WERI-Rb-1 (cell line): Measurements from ENCODE around the gene FRS3.

ENCODE experiments used
- DNase-seq: peaks from one replicate; pipeline ENCODE4 v3.0.0-alpha.2; 2020
- H3K27ac ChIP-seq: fragments of 250-450 bp; sonication (Bioruptor Pico); 2 replicates; pipeline ENCODE4 v1.5.1; 2020; ENCODE audit warnings: mild to moderate bottlenecking, moderate library complexity
- H3K27me3 ChIP-seq: fragments of 250-450 bp; sonication (Bioruptor Pico); 2 replicates; pipeline ENCODE4 v1.5.1; 2021; ENCODE audit warnings: mild to moderate bottlenecking, low read depth, moderate library complexity; ENCODE audit not compliant: insufficient read depth, severe bottlenecking
- H3K36me3 ChIP-seq: fragments of 250-450 bp; sonication (Bioruptor Pico); 2 replicates; pipeline ENCODE4 v1.5.1; 2020; ENCODE audit warnings: mild to moderate bottlenecking, moderate library complexity
- H3K4me3 ChIP-seq: 2 replicates; pipeline ENCODE4 v1.5.1; 2011; ENCODE audit warnings: low read depth, mild to moderate bottlenecking, control low read depth, low read length
- H3K9me3 ChIP-seq: fragments of 250-450 bp; sonication (Bioruptor Pico); 2 replicates; pipeline ENCODE4 v1.5.1; 2021; ENCODE audit warnings: mild to moderate bottlenecking, moderate library complexity; ENCODE audit not compliant: severe bottlenecking
- CTCF ChIP-seq: IDR thresholded peaks from 2 replicates; pipeline ENCODE4 v1.5.1; 2011; ENCODE audit warnings: low read depth, mild to moderate bottlenecking, control low read depth, inconsistent platforms, low read length

Gene FRS3

GRCh38 chr6:41755895-41756294 lies 23.8 kb downstream of the FRS3 start:
- TF ChIP-seq CTCF: no peak
- no peak for DNase-seq
- Histone ChIP-seq H3K27me3 (no peaks in the 10 kb centered on the region), H3K36me3 (no peaks in the 10 kb centered on the region), H3K4me3 (no peak overlapping the region), H3K9me3 (no peaks in the 10 kb centered on the region), H3K27ac (no peak overlapping the region)

- Histone ChIP-seq H3K27ac (no peak overlapping the region), H3K4me3 (no peak overlapping the region), H3K36me3 (no peaks in the 10 kb centered on the region), H3K9me3 (no peaks in the 10 kb centered on the region), H3K27me3 (no peaks in the 10 kb centered on the region)
- no peak for TF ChIP-seq CTCF
- DNase-seq: peak; percentile 51
Measured at GRCh38 chr6:41750374-41750773, 29.3 kb downstream of the FRS3 start.

- no peaks in the 10 kb centered on the region for H3K27me3 ChIP-seq
- no peaks in the 10 kb centered on the region for H3K9me3 ChIP-seq
- H3K36me3 ChIP-seq: no peaks in the 10 kb centered on the region
- no peak overlapping the region for H3K27ac ChIP-seq
- no peak overlapping the region for H3K4me3 ChIP-seq
- no peak for DNase-seq
- TF ChIP-seq CTCF: no peak
Measured at GRCh38 chr6:41748542-41748941, 31.2 kb downstream of the FRS3 start.

- DNase-seq: no peak
Measured at GRCh38 chr6:41748102-41748477, 31.6 kb downstream of the FRS3 start.

GRCh38 chr6:41747256-41748101 lies 32.2 kb downstream of the FRS3 start, which contains the start of gene PGC:
Gene PGC (minus strand): TSS chr6:41747397. CDS start chr6:41747334, 63 bp downstream.
- TF ChIP-seq CTCF: no peak
- no peak within 1 kb of the TSS for H3K4me3 ChIP-seq
- no peaks in the 10 kb centered on the region for H3K36me3 ChIP-seq
- no peaks in the 10 kb centered on the region for H3K27me3 ChIP-seq
- no peak for DNase-seq
- H3K27ac ChIP-seq: no peak within 1 kb of the TSS
- no peaks in the 10 kb centered on the region for H3K9me3 ChIP-seq

More at GRCh38 chr6:41748102-41748477, 31.6 kb downstream of the FRS3 start:
- Histone ChIP-seq H3K36me3 (no peaks in the 10 kb centered on the region), H3K4me3 (no peak overlapping the region), H3K27ac (no peak overlapping the region), H3K9me3 (no peaks in the 10 kb centered on the region), H3K27me3 (no peaks in the 10 kb centered on the region)
- TF ChIP-seq CTCF: no peak
